ENCODE results near the gene CELF1. TPM values are rescaled to one million over a fixed set of nuclear protein-coding genes. Genes with fewer than 3 reads are reported as not detected.
A peak's percentile ranks its signal among the peaks of the same experiment; 100 is the strongest.

CELF1 gene
- total and polyA plus RNA-seq, 2 of the 4 experiments (the other 2 are of a cell fraction) = 63.3 to 135 TPM

DNA sequence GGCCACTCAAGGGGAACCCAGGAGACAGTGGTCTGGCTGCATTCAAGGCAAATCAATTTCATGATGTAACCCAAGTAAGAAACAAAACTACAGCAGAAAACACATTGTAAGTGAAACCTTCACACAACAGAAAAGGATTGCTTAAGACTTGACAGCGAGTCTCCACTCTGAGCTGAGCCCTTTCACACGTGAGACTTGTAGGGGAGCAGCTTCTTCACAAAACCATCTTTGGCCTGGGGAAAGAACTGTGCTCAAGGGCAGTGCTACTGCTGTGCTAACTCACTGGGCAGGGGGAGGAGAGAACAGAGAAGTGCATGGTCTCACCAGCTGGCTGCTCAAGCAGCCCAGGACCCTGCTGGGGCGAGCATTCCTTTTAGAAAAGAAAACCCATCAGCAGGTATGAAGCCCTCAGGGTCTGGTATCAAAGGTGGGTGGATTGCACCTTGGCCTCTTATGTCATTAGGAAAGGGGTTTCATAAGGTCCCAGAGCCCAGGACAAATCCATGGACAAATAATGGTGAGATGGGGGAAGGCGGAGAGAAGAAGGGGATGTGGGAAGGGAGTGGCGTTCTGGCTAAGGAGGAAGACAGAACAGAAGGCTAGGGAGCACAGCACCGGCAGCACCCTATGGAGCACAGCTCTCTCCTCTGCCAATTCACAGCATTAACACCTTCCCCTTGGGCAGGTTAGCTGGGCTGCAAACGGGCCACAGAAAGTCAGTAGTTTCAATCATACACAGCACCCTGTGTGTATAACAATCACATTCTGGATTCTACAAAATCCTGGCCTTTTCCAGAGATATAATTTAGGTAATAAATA is 83.4 kb downstream of the CELF1 start:
- intact Hi-C loops (cut with micrococcal nuclease) (no loop called here), dilution Hi-C loops (cut with HindIII; ENCODE audit: low sequenced_read_pairs, unreplicated experiment) (no loop called here), in situ Hi-C loops (cut with MboI; ENCODE audit: low sequenced_read_pairs) (no loop called here)
- peaks cover 12% of the 10 kb centered on the region for H3K4me1 ChIP-seq (ENCODE audit: control insufficient read depth, insufficient read depth, low read length)
- H3K56ac ChIP-seq (ENCODE audit: extremely low read depth, insufficient read depth, low read length) = no peak overlapping the region
- DNase-seq (peak; percentile 17), ATAC-seq (ENCODE audit: low read depth) (no peak)
- no peak overlapping the region for H2BK20ac ChIP-seq (ENCODE audit: low read depth, low read length)
- H3K9ac ChIP-seq (ENCODE audit: low read depth, low read length) = no peak overlapping the region
- no peak overlapping the region for H3K27ac ChIP-seq (ENCODE audit: insufficient read depth, low read length)
- H2AK9ac ChIP-seq (replicated peaks; ENCODE audit: low read depth, low read length, poor library complexity) = no peak overlapping the region
- peaks cover 12% of the 10 kb centered on the region for H3K9me1 ChIP-seq (ENCODE audit: insufficient read depth, low read length)
- peak overlapping the region; percentile 50; the same call in 1 of the 2 replicates for H3K23ac ChIP-seq (ENCODE audit: low read depth, low read length)
- H2BK120ac ChIP-seq (ENCODE audit: low read depth, low read length) = no peak overlapping the region
- no peak overlapping the region for H4K5ac ChIP-seq (ENCODE audit: low read depth, low read length)
- peaks cover 27% of the 10 kb centered on the region for H4K20me1 ChIP-seq (ENCODE audit: insufficient read depth, low read length)
- H3K4me3 ChIP-seq (ENCODE audit: insufficient read depth, low read depth, low read length) = no peak overlapping the region
- POLR2A ChIA-PET (ENCODE audit: unreplicated experiment) = no interaction called here
- H3K9me3 ChIP-seq (ENCODE audit: control insufficient read depth, insufficient read depth, low read length) = no peaks in the 10 kb centered on the region
- no peak overlapping the region for H3K18ac ChIP-seq (ENCODE audit: low read depth, low read length)
- no peak overlapping the region for H3K4ac ChIP-seq (ENCODE audit: low read depth, low read length)
- H3K79me1 ChIP-seq (ENCODE audit: low read depth in 1 of 2, low read length in 2 of 2) = peaks cover 54 to 73% of the 10 kb centered on the region in 2 experiments
- WGBS, 2 experiments (ENCODE audit: extremely low coverage in 2 of 2, insufficient read length in 1 of 2) = 100% methylated on average over 1 of the region's 7 CpGs; no CpG with 5 or more reads in 1 of the 2 experiments
- peaks cover 48% of the 10 kb centered on the region for H3K36me3 ChIP-seq (ENCODE audit: control insufficient read depth, insufficient read depth, low read length)
- no peak overlapping the region for H2AK5ac ChIP-seq (ENCODE audit: low read depth, low read length)
- H4K8ac ChIP-seq (ENCODE audit: low read depth in 2 of 2, low read length in 2 of 2) = no peak overlapping the region
- no peak overlapping the region for H3K4me2 ChIP-seq (ENCODE audit: low read depth, low read length)
- no TSS peak for BruUV-seq (replicated peaks)
- no peak overlapping the region for H4K91ac ChIP-seq (ENCODE audit: insufficient read depth, low read depth, low read length)
- no peak overlapping the region for H3K14ac ChIP-seq (replicated peaks; ENCODE audit: low read depth, low read length)
- no peak overlapping the region for H2BK5ac ChIP-seq (ENCODE audit: low read depth, low read length, poor library complexity, severe bottlenecking)
- TF ChIP-seq RCOR1 (IDR thresholded peaks at IDR 0.05; ENCODE audit: insufficient replicate concordance, low read length) (no peak), CEBPB (IDR thresholded peaks at IDR 0.05; ENCODE audit: low read depth, low read length) (peak; percentile 44)
- no peak overlapping the region for H2AFZ ChIP-seq (replicated peaks; ENCODE audit: low read length, poor library complexity)
- H2BK15ac ChIP-seq (ENCODE audit: low read depth, low read length) = no peak overlapping the region
- CTCF ChIA-PET = interaction anchor here (0.6 kb wide), 1 partner anchor 12 kb away, joined by 3 read pairs; no protein-coding TSS in a partner anchor
- H3K27me3 ChIP-seq (ENCODE audit: control insufficient read depth, insufficient read depth, low read length) = no peaks in the 10 kb centered on the region

All from IMR-90 (cell line).